ENCODE data around the gene NPHP3.

Gene NPHP3

GRCh38 chr3:132690040-132690439, 32.2 kb downstream of the NPHP3 start:
- no peak for DNase-seq (ENCODE audit: low spot score)

DNA sequence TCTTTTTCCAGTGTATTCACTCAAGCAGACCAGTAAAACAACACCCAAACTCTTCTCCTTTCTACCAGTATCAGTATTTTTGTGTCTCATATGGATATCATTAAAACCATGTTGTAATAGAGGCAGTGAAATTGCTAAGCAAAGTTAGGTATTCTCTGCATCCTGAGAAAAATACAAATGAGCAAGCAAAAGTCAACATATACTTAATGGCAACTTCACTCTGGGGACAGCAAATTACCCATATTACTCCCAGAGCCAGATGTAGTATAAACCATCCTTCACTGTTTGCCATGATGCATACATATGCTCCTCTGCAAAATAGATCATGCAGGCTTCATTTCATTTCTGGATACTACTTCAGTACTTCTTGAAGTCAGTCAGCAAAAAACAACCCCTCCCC, 40.0 kb downstream of the NPHP3 start:
- no peak for DNase-seq (ENCODE audit: low spot score)

GRCh38 chr3:132681421-132681820, 40.8 kb downstream of the NPHP3 start:
- DNase-seq (ENCODE audit: low spot score) = no peak

GRCh38 chr3:132679911-132680310, 42.3 kb downstream of the NPHP3 start:
- no peak for DNase-seq (ENCODE audit: low spot score)

DNA sequence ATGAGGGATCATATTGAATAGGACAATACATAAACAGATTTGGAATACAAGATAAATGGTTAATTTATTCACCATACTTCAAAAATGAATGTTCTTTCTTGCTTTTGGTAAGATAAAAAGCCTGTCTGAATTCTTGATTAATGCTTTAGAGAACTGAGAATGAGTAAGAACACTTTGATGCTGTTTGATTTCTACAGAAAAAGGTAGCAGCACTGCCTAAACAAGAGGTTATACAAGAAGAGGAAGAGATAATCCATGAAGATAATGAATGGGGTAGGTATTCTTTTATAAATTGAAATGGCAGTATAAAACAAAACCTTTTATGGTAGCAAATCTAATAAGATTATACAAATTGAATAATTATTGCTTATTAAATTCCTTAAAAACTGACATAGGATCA, 46.8 kb downstream of the NPHP3 start:
- no peak for DNase-seq (ENCODE audit: low spot score)

GRCh38 chr3:132669256-132669777, 52.9 kb downstream of the NPHP3 start:
- DNase-seq (ENCODE audit: low spot score) = no peak

- no peak for DNase-seq (ENCODE audit: low spot score)
These were observed 56.9 kb downstream of the NPHP3 start for GRCh38 chr3:132665230-132665745.

GRCh38 chr3:132662212-132662611, 60.0 kb downstream of the NPHP3 start:
- no peak for DNase-seq (ENCODE audit: low spot score)

DNA sequence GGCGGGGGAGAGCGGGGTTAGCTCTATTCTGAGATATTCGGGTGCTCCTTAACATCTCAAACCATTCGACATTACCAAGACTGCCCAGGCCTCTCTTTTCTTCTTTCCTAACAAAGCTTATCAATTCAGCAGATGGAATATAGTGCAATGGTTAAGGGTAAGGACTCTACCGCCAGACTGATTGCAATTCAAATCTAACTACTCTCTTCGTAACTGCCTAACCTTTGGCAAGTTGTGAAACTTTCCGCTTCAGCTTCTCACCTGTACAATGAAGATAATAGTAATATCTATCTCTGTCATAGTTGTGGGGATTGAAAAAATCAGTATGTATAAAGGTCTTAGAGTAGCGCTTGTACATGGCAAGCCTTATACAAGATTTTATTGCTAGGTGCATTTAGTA, 61.1 kb downstream of the NPHP3 start:
- peak; percentile 7 for DNase-seq (ENCODE audit: low spot score)

DNA sequence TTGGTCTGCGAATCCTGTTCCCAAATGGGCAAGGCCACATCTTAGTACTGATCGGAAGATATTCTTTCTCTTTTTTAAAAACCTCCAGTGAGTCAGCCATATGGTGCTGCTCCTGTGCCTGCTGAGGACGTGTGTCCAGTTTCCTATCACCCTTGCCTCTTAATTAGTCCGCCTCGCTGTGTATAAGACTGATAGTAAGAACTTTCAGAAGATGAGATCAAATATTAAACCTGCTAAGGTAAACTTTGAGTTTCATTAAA, 61.5 kb downstream of the NPHP3 start:
- DNase-seq (ENCODE audit: low spot score) = no peak

DNA sequence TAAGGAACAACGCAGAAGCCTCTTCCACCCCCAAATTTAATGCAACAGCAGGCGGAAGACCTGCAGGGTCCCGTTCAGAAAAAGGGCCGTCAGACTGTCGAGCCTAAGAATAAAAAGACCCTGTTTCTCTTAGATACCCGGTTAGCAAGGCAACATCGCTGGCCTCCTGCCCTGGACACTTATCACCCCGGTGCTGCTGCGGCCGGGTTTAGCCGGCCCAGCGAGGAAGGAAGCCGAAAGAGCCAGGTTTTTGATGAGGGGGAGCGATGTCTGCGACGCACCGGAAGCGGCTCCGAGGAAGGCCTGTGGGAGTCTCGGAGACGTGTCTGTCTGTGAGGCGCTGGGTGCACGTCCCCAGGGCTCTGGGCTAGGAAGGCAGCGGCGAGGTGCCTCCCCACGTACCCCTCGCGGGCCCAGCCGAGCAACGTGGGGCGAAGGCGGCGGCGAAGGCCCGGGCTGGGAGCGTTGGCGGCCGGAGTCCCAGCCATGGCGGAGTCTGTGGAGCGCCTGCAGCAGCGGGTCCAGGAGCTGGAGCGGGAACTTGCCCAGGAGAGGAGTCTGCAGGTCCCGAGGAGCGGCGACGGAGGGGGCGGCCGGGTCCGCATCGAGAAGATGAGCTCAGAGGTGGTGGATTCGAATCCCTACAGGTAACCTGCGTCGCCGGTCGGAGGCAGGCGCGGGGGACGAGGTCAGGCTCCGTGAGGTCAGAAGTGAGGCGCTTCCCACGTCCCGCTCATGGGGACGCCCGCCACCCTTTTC, 62.0 kb downstream of the NPHP3 start, which contains the start of gene UBA5:
Gene UBA5 (plus strand): TSS at position 278 of the 759 bp plus-strand sequence. CDS start 209 bp downstream, at position 487.
- DNase-seq (ENCODE audit: low spot score) = peak; percentile 70

GRCh38 chr3:132659365-132660051, 62.7 kb downstream of the NPHP3 start, which contains the start of gene ACAD11:
ACAD11 (minus strand) TSS chr3:132659809; CDS start chr3:132659751, 58 bp downstream.
- peak; percentile 77 for DNase-seq (ENCODE audit: low spot score)

- DNase-seq (ENCODE audit: low spot score) = no peak
These were observed 63.2 kb downstream of the NPHP3 start for GRCh38 chr3:132659000-132659364.

DNA sequence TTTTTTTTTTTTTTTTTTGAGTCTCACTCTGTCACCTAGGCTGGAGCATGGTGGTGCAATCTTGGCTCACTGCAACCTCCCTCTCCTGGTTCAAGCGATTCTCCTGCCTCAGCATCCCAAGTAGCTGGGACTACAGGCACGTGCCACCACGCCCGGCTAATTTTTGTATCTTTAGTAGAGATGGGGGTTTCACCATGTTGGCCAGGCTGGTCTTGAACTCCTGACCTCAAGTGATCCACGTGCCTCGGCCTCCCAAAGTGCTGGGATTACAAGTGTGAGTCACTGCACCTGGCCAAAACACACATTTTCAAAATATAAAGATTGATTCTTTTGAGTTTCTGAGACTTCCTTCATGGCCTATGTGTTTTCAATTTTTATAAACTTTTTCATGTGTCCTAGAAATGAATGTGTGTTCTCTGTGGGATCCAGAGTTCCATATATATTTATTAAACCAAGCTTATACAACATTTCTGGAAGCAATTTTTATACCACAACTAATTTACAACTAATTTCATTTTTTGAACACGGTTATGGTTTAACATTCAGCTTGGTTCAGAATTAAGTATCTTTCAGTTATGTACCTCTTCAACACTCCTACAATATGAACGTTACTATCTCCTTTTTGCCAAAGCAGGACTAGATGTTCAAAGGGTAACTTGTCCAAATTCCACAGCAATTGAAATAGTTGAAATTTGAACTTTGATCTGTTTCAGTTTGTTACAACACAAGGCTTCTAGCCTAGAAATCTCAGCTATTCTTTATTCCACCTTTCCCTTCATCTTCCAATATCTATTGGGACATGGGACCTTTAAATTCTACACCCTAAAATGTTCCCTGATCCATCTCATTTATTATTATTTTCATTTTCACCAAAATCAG, 64.1 kb downstream of the NPHP3 start:
- DNase-seq (ENCODE audit: low spot score) = no peak

- DNase-seq (ENCODE audit: low spot score) = no peak
These were observed 66.7 kb downstream of the NPHP3 start for GRCh38 chr3:132655471-132655870.

- DNase-seq (ENCODE audit: low spot score) = no peak
These were observed 67.5 kb downstream of the NPHP3 start for GRCh38 chr3:132654721-132655120.

GRCh38 chr3:132654190-132654589, 68.0 kb downstream of the NPHP3 start:
- no peak for DNase-seq (ENCODE audit: low spot score)

DNA sequence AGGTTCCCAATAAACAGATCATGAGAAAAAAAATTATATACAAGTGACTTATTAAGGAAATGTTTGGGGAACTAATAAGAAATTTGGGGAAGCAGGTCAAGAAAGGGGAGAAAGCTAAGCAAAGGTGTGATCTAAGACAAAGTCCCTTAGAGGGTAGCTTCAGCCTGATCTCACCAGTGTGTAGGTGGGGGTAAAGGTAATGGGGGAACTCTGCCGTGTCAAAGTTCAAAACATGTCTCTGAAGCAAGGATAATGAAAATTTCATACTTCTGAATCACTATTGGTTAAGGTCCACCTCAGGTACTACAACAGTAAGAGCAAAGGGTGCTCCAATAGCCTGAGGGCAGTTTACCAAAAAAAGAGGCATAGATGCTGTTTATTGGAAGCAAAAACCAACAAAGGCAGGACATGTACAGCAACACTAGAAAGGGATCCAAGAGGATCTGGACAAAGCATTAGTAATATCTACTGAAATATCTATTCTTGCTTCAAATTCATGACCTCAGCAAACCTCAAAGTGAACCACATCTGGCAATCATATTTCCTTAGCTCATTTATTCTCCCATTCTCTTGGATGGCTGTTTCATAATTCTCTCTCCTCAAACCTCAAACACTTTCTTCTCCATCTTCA, 69.5 kb downstream of the NPHP3 start:
- no peak for DNase-seq (ENCODE audit: low spot score)

DNA sequence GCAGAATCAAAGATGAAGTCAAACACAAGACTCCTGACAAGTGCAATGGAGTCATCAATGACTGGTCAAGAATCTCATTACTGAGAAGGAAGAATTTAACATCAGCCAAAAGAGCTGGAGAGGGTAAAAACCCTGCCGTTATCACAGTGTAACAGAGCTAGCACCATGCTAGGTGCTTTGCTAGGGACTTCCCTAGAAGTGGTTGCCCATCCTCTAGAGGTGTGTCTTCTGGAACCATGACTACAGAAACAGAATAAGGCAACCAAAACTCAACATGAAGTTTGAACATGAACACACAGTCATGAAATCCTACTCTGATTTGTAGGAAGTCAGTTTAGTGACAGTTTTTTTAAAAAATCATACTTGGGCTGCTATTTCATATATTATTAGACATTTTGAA, 72.1 kb downstream of the NPHP3 start:
- DNase-seq (ENCODE audit: low spot score) = no peak

DNA sequence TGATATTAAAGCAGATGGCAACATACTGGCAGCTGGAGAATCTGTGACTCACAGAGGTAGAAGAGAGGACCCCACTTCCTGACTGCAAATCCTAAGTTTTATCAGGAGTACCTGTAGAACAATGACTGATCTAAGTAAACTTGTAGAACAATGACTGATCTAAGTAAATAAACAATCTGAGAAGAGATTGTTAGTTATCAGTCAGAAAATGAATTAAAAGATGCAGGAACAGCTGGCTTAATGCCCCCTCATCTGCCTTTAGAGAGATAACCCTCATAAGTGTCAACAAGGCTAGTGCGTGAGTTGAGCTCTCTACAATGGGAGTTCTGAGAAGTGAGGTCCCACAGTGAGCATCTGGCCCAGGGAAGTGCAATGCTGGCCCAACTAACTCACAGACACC, 77.2 kb downstream of the NPHP3 start:
- DNase-seq (ENCODE audit: low spot score) = no peak

DNA sequence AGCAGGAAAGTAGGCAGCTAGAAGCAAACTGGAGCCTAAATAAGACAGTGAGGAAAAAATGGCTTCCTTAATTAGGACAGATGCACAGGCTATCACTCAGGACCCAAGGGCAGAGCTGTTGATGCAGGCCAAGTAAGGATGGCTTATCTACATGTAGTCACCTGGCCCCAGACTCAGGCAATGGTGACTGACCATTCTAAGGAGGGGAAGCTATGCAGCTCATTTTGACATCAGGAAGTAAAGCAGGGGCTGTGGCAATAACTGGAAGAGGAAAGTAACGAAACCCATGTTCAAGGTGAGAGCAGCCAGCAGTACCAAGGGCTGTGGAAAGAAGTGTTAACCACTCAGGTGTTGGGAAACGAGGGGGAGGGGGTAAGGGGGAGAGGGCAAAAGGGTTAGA, 78.8 kb downstream of the NPHP3 start:
- no peak for DNase-seq (ENCODE audit: low spot score)

GRCh38 chr3:132642539-132642847, 79.7 kb downstream of the NPHP3 start:
- no peak for DNase-seq (ENCODE audit: low spot score)

All from cerebellar cortex (tissue), 1 donor.